ENCODE measurements around the gene FOXF2.
"Not testable (repeated sequence)": the region's sequence is repeated elsewhere in the genome, so short reads cannot be mapped to it uniquely, and the experiment has no call there.

FOXF2 gene

DNA sequence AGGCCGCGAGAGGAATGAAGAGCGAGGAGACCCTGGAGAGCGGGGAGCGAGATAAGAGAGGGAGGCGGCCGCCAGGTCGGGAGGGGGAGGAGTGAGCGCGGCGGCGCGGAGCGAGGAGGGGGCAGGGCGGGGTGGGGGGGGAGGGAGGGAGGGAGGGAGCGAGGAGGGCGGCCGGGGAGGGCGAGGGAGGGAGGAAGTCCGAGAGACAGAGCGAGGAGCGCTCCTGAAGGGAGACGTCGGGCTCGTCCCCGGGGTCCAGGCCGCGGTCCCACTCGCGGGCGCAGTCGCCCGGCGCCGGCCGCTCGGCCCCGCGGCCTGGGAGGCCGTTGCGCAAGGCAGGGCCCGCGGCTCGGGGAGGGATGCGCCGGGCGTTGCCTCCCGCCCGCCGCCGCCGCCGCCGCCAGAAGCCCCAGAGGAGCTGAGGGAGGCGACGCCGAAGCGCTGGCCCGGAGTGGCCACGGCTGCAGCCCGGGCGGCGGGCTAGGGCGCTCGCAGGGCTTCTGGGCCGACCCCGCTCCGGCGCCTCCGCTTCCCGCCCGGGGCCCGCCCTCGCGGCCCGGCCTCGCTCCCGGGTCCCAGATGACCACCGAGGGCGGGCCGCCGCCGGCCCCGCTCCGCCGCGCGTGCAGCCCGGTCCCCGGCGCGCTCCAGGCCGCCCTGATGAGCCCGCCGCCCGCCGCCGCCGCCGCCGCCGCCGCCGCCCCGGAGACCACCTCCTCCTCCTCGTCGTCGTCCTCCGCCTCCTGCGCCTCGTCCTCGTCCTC is at the start of gene FOXF2:
Gene FOXF2 (plus strand): TSS at position 208 of the 764 bp plus-strand sequence. CDS start 372 bp downstream, at position 580.
- ATAC-seq (replicated peaks), result no peak
- Mint-ChIP-seq H3K4me1 (peaks cover 33 to 59% of the 10 kb centered on the region in 2 donors), H3K9me3 (no peaks in the 10 kb centered on the region), H3K27ac (peak within 1 kb of the TSS; percentile 85), H3K4me3 (peak within 1 kb of the TSS; percentile 82 to 85), H3K27me3 (peaks cover 73 to 89% of the 10 kb centered on the region in 2 donors), H3K36me3 (peaks cover 0 to 7% of the 10 kb centered on the region in 2 donors)
- DNase-seq, result no peak

DNA sequence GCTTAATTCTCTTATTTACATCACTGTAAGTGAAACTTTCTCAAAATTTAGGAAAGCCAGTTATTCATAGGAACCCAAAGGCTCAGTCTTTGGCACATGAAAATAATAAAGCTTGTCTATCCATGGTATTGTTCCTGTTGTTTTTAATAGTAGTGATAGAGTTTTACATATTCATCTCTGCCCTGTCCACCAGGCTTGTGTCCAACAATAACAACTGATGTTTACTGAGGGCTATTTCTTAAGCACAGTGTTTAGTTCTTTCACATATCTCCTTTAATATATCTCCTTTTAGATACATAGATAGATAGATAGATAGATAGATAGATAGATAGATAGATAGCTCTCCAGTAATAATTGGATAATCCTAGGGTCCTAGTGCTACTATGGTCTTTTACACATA is 43.3 kb upstream of the FOXF2 start:
- H3K4me1 Mint-ChIP-seq, result no peaks in the 10 kb centered on the region
- H3K36me3 Mint-ChIP-seq, result peaks cover 3 to 6% of the 10 kb centered on the region in 2 donors
- ATAC-seq (replicated peaks) (no peak), DNase-seq (no peak)
- peaks cover 20 to 22% of the 10 kb centered on the region in 2 donors for H3K9me3 Mint-ChIP-seq
- H3K27me3 Mint-ChIP-seq, result peaks cover 51 to 59% of the 10 kb centered on the region in 2 donors
- H3K27ac Mint-ChIP-seq, result no peak overlapping the region
- no peak overlapping the region for H3K4me3 Mint-ChIP-seq

DNA sequence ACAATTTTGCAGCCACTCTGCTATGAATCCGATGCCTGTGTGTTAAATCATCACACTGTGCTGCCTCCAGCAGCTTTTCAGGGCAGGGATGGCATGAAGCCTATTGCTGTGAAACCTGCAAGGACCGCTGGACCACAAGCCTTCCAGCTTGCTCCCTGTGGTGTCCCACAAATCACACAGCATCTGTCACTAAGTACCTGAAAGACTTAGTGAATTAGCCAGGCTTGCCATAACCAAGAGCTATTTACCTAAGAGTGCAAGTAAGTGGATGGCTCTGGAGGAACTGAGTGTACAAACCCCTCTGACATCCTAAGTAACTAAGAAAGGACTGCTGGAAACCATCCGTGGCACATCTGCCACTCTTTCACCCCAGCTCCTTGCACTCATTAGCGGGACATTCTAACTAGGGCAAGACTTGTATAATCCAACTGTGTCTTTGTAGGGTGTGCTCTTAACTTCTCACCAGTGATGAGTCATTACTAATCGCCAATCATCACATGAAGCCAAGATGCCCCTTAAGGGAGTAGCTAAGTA is 42.8 kb upstream of the FOXF2 start:
- Mint-ChIP-seq H3K4me3 (no peak overlapping the region), H3K36me3 (peaks cover 3 to 6% of the 10 kb centered on the region in 2 donors), H3K9me3 (peaks cover 25% of the 10 kb centered on the region in 2 donors), H3K27me3 (peaks cover 45 to 53% of the 10 kb centered on the region in 2 donors), H3K27ac (no peak overlapping the region), H3K4me1 (no peaks in the 10 kb centered on the region)
- DNase-seq (no peak), ATAC-seq (replicated peaks) (no peak)

DNA sequence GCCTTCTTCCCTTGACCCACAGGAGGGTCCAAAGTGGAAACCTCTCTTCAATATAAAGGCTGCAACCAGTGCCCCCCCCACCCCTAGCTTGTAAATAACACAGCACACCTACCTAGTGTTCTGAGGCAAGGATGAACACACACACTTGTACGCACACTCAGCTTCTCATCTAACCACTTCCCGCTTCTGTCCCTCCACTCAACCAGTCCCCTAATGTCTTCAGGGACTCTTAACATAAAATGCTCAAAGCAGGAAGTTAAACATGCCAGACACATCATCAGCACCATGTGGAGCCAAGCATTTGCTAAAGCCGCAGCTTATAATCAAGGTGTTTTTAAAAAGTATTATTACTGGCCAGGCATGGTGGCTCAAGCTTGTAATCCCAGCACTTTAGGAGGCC is 42.2 kb upstream of the FOXF2 start:
- ATAC-seq (replicated peaks), result no peak
- Mint-ChIP-seq H3K9me3 (peaks cover 25% of the 10 kb centered on the region in 2 donors), H3K4me3 (no peak overlapping the region), H3K4me1 (no peaks in the 10 kb centered on the region), H3K36me3 (peaks cover 3 to 6% of the 10 kb centered on the region in 2 donors), H3K27me3 (peaks cover 40 to 52% of the 10 kb centered on the region in 2 donors), H3K27ac (no peak overlapping the region)
- no peak for DNase-seq

DNA sequence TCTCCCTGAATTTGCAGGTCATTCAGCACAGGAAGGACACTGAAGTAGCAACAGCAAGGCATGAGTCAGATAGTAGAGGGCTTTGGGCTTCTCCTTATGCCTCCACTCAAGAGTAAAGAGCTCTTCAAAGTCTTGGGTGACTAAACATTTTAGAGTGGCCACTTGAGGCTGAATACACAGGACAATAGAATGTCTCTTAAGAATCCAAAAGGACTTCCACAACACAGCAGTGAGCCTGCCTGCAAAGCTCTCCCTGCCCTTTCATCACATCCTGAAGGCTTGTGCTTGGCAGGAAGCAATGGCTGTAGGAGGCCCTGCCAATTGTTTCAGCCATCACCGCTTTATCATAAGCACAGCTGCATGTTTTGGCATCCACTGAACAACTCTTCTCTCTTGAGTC is 40.7 kb upstream of the FOXF2 start:
- peaks cover 46 to 61% of the 10 kb centered on the region in 2 donors for H3K27me3 Mint-ChIP-seq
- no peak overlapping the region for H3K27ac Mint-ChIP-seq
- no peaks in the 10 kb centered on the region for H3K4me1 Mint-ChIP-seq
- no peak overlapping the region for H3K4me3 Mint-ChIP-seq
- DNase-seq (no peak), ATAC-seq (replicated peaks) (no peak)
- peaks cover 3 to 6% of the 10 kb centered on the region in 2 donors for H3K36me3 Mint-ChIP-seq
- peaks cover 24 to 32% of the 10 kb centered on the region in 2 donors for H3K9me3 Mint-ChIP-seq

DNA sequence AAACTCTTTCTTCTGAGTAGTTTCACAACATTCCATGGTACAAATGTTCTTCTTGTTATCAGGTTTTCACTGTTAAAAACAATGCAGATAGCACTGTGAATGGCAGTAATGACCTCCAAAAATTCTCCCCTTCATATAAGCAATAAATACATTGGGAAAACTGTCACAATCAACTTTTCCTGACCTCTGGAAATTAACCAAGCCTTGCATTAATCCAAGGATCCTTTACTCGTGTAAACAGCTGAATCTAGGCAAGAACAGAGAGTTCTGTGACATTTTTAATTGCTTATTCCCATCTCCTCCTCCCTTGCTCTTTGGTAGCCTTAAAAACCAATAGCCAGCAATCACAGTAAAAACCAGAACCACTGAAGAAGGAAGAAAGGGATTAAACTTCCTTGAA is 39.7 kb upstream of the FOXF2 start:
- H3K27me3 Mint-ChIP-seq, result peaks cover 44 to 62% of the 10 kb centered on the region in 2 donors
- DNase-seq (no peak), ATAC-seq (replicated peaks) (no peak)
- H3K36me3 Mint-ChIP-seq, result peaks cover 3% of the 10 kb centered on the region in 2 donors
- H3K4me1 Mint-ChIP-seq, result no peaks in the 10 kb centered on the region
- H3K27ac Mint-ChIP-seq, result no peak overlapping the region
- H3K4me3 Mint-ChIP-seq, result no peak overlapping the region
- H3K9me3 Mint-ChIP-seq, result peaks cover 14 to 26% of the 10 kb centered on the region in 2 donors

DNA sequence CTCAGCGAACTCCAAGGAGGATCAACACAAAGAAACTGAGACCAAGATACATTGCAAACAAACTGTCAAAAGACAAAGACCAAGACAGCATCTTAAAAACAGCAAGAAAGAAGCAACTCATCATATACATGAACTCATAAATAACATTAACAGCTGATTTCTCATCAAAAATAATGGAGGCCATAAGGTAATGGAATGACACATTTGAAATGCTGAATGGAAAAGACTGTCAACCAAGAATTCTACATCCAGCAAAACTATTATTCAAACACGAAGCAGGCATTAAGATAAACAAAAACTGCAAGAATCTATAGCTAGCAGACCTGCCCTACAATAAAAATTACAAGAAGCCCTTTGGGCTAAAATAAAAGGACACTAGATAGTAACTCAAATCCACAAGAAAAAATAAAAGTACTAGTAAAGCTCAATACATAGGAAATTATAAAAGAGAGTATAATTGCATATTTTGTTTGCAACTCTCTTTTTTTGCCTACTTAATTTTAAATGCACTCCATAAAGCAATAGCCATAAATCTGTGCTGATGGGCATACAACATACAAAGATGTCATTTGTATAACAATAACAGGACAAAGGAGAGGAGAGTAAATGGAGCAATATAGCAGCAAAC is 37.9 kb upstream of the FOXF2 start:
- Mint-ChIP-seq H3K27me3 (peaks cover 41 to 65% of the 10 kb centered on the region in 2 donors), H3K4me3 (no peak overlapping the region)

DNA sequence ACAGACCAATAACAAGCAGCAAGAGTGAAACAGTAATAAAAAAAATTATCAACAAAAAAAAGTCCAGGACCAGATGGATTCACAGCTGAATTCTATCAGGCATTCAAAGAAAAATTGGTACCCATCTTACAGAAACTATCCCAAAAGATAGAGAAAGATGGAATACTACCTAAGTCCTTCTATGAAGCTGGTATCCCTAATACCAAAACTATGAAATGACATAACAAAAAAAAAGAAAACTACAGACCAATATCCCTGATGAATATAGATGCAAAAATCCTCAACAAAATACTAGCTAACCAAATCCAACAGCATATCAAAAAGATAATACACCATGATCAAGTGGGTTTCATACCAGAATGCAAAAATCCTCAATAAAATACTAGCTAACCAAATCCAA is 34.3 kb upstream of the FOXF2 start:
- Mint-ChIP-seq H3K27me3 (peaks cover 25 to 51% of the 10 kb centered on the region in 2 donors), H3K9me3 (peaks cover 10 to 20% of the 10 kb centered on the region in 2 donors)
- H3K4me1 Mint-ChIP-seq; H3K27ac Mint-ChIP-seq; ATAC-seq (replicated peaks); DNase-seq; H3K4me3 Mint-ChIP-seq; H3K36me3 Mint-ChIP-seq: not testable (repeated sequence)

More for the DNA sequence above, 37.9 kb upstream of the FOXF2 start:
- ATAC-seq (replicated peaks) (no peak), DNase-seq (no peak)
- no peaks in the 10 kb centered on the region for H3K4me1 Mint-ChIP-seq
- H3K27ac Mint-ChIP-seq, result no peak overlapping the region
- H3K9me3 Mint-ChIP-seq, result peaks cover 10 to 22% of the 10 kb centered on the region in 2 donors
- H3K36me3 Mint-ChIP-seq, result peaks cover 0 to 3% of the 10 kb centered on the region in 2 donors

DNA sequence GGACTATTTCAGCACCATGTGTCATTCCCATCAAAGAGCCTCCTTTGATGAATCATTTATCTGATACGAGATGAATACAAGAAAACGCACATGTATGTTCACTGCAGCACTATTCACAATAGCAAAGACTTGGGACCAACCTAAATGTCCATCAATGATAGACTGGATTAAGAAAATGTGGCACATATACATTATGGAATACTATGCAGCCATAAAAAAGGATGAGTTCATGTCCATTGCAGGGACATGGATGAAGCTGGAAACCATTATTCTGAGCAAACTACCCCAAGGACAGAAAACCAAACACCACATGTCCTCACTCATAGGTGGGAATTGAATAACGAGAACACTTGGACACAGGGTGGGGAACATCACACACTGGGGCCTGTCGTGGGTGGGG is 27.7 kb upstream of the FOXF2 start:
- H3K36me3 Mint-ChIP-seq; H3K4me3 Mint-ChIP-seq; H3K9me3 Mint-ChIP-seq; H3K27ac Mint-ChIP-seq; H3K4me1 Mint-ChIP-seq; ATAC-seq (replicated peaks); DNase-seq: not testable (repeated sequence)
- peaks cover 37 to 45% of the 10 kb centered on the region in 2 donors for H3K27me3 Mint-ChIP-seq

DNA sequence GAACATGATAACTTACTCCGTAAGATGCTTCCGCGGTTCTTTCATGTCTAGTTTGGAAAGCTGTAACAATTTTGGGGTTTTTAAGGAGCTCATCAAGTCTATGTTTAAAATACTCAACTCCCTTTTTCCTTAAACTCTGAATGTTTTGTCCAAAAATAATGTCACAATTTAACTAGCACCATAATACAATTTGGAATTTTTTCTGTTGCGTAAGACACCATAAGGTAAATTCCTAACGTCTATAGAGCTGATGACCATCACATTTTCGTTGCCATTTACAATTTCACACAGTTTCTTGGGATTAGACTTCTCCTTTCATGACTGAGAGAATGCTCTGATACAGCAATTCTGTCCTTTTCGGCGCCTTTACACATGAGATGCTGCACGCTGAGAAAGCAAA is 26.7 kb upstream of the FOXF2 start:
- DNase-seq (no peak), ATAC-seq (replicated peaks) (no peak)
- no peaks in the 10 kb centered on the region for H3K36me3 Mint-ChIP-seq
- no peak overlapping the region for H3K4me3 Mint-ChIP-seq
- no peaks in the 10 kb centered on the region for H3K4me1 Mint-ChIP-seq
- H3K27ac Mint-ChIP-seq, result no peak overlapping the region
- no peaks in the 10 kb centered on the region for H3K9me3 Mint-ChIP-seq
- H3K27me3 Mint-ChIP-seq, result peaks cover 37 to 52% of the 10 kb centered on the region in 2 donors

DNA sequence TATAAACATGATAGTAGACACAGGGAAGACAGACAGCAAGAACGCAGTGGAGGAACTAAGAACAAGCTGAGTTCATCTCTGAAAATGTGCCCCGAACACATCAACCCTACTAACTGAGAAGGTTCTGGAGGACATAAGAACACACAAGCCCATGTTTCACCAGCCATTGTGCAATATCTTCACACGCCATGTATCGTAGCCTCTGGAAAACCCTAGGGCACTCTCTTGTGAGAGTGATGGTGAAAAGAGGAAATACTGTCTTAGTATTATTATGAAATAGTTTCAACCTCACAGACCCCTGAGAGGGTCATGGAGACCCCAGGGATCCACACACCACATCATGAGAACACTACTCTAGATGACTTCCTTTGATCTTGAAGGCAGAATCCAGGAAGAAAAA is 26.1 kb upstream of the FOXF2 start:
- Mint-ChIP-seq H3K27ac (no peak overlapping the region), H3K4me3 (no peak overlapping the region), H3K4me1 (no peaks in the 10 kb centered on the region), H3K36me3 (no peaks in the 10 kb centered on the region), H3K9me3 (no peaks in the 10 kb centered on the region), H3K27me3 (peaks cover 40 to 58% of the 10 kb centered on the region in 2 donors)
- DNase-seq (no peak), ATAC-seq (replicated peaks) (no peak)

DNA sequence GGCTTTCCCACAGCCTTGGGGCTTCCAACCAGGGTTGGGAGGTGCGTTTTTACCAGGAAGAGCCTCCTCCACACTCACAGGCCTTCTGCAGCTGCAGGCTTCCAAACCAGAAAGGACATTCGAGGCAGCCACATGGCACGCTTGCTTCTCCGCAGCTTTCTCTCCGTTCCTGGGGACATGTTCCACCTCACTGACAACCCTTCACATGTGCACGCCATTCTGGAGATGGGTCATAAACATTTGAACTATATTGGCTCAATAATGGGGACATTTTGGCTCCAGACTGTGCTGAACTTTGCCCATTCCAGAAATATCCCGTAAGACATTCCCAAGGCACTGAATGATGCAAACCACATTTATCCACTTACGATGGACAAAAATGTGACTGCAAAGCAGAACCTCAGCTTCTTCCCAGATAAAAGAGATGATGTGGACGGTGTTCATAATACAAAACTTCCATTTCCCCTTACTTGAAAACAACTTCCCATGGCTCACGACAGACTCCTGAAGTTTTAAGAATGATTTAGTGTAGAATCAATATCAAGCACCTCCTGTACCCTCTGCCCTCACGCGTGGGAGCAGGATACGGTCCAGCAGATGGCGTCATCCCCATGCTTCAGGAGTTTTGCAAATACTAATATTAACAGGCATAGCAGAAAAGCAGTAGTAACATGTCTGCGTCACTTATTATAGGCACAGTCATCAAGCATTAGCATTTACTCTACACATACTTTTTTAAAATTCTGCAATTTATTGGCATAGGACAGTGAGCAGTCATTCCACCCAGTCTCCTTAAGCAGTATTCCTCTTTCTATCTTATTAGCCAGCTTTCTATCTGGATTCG is 25.4 kb upstream of the FOXF2 start:
- no peaks in the 10 kb centered on the region for H3K36me3 Mint-ChIP-seq
- H3K27ac Mint-ChIP-seq, result no peak overlapping the region
- no peak overlapping the region for H3K4me3 Mint-ChIP-seq
- DNase-seq (no peak), ATAC-seq (replicated peaks) (no peak)
- no peaks in the 10 kb centered on the region for H3K4me1 Mint-ChIP-seq
- H3K27me3 Mint-ChIP-seq, result peaks cover 44 to 62% of the 10 kb centered on the region in 2 donors
- no peaks in the 10 kb centered on the region for H3K9me3 Mint-ChIP-seq

DNA sequence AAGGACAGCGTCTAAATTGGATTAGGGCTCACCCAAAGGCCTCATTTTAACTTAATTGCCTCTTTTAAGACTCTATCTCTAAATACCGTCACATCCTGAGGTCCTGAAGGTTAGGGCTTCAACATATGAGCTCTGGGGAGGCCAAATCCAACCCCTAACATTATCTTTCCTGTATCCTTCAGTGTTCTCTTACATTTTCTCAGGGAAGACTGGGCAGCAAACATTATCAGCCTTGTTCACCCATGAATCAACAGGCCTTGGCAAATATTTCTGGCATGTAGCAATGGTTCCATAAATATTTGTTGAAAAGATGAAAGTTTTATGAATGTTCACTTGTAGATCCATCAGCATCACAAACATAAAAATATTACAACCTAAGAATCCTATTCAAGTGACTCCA is 24.6 kb upstream of the FOXF2 start:
- no peak overlapping the region for H3K4me3 Mint-ChIP-seq
- H3K27me3 Mint-ChIP-seq, result peaks cover 46 to 63% of the 10 kb centered on the region in 2 donors
- peaks cover 0 to 5% of the 10 kb centered on the region in 2 donors for H3K36me3 Mint-ChIP-seq
- H3K9me3 Mint-ChIP-seq, result peaks cover 5 to 8% of the 10 kb centered on the region in 2 donors
- H3K27ac Mint-ChIP-seq, result no peak overlapping the region
- no peak for DNase-seq
- no peaks in the 10 kb centered on the region for H3K4me1 Mint-ChIP-seq
- ATAC-seq (replicated peaks), result no peak

DNA sequence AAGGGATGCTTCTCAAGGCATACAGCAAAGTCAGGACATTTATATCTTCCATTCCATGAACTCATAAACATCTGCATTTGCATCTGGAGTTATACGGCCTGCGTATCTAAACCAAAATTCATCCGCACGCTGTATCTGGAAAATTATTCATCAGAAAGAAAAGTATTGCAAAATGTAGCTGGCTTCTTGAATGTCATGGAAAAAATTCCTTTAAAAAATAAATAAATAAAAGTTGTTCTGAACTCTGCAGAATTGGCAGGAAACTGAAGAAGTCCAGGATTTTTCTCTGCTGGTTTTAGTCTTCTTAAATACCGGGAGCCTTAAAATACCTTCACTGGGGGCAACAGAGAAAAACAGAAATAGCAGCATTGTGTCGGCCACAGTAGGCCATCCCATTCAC is 23.7 kb upstream of the FOXF2 start:
- H3K27me3 Mint-ChIP-seq, result peaks cover 48 to 66% of the 10 kb centered on the region in 2 donors
- H3K4me1 Mint-ChIP-seq, result no peaks in the 10 kb centered on the region
- H3K4me3 Mint-ChIP-seq, result no peak overlapping the region
- H3K36me3 Mint-ChIP-seq, result peaks cover 0 to 5% of the 10 kb centered on the region in 2 donors
- DNase-seq, result no peak
- no peak for ATAC-seq (replicated peaks)
- no peak overlapping the region for H3K27ac Mint-ChIP-seq
- H3K9me3 Mint-ChIP-seq, result peaks cover 6 to 10% of the 10 kb centered on the region in 2 donors
